Activated CD4-positive, alpha-beta T cell treated with anti-CD3 and anti-CD28 coated beads for 24 hours (primary cell): ENCODE results near the gene RIMS4.

ENCODE experiments used
- DNase-seq, 2 donors: peaks; one replicate each; pipeline ENCODE4 v3.0.0-alpha.2; 2020; ENCODE audit warnings: low read depth in 2 of 2

Gene RIMS4

DNA sequence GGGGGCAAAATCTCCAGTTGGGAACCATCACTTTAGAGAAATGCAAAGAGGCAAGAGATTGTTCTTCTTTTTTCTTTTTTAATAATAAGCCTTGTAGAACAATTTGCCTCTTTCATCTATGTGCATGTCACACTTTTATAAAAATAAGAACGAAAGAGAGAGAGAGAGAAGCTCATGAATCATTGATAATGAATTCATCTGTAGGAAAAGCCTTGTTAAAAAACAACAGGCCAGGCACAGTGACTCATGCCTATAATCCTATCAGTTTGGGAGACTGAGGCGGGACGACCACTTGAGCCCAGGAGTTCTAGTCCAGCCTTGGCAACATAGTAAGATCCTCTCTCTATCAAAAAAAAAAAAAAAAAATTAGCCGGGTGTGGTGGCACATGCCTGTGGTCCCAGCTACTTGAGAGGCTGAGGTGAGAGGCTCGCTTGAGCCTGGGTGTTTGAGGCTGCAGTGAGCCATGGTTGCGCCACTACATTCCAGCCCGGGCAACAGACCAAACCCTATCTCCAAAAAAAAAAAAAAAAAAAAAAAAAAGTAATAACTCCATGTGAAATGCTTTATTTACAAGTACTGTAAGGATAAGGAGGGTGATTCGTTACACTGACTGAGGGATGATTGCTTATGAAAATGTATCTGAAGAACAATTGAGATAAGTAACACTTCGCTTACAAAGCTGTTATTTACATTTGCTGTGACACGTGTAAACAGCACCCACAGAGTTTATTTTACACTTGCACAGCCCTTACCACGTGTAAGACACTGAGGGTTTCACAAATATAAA lies 89.2 kb downstream of the RIMS4 start:
- no peak for DNase-seq

DNA sequence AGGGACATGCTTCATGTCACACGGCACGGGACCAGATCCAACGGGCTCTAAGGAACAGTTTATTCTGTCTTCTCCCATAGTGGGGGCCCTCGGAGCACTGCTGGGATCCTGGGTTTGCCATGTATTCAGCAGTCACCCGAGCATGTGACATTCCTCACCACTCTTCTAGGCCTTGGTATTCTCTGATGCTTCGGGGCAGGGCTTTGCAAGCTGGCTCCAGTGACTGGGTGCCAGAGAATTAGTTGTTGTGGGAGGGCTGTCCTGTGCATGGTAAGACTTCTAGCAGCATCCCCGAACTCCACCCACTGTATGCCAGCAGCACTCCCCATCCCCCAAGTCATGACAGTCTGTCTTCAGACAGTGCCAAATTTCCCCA lies 89.7 kb downstream of the RIMS4 start:
- DNase-seq = no peak

DNA sequence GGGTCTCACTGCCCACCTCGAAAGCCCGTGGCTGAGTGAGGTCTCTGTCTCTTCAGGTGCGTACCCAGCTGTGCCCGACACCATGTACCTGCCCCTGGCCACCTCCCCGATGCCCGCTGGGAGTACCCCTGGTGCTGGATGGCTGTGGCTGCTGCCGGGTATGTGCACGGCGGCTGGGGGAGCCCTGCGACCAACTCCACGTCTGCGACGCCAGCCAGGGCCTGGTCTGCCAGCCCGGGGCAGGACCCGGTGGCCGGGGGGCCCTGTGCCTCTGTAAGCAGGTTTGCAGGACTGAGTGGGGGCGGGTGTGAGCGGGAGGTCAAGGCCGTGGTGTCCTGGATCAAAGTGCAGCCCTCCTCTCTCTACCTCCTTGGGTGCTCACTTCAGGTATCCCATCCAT lies 90.5 kb downstream of the RIMS4 start:
- no peak for DNase-seq

DNA sequence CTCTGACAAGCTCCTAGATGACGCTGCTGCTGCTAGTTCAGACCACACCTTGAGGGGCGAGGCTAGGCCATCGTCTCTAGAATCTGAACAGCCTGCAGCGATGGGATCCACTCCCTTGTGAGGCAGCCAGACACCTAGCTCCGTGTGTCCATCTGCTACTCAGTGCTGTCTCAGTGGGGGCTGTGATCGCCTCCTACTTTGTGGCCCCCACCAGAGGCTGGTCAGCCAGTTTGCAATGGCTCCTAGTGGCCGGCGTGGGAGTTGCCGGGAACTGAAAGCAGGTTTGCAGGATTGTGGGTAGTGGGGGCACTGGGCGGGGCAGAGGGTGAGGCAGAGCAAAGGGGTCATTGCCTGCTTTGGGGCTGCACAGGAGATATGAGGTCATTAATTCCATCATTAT lies 92.4 kb downstream of the RIMS4 start:
- DNase-seq = no peak

DNA sequence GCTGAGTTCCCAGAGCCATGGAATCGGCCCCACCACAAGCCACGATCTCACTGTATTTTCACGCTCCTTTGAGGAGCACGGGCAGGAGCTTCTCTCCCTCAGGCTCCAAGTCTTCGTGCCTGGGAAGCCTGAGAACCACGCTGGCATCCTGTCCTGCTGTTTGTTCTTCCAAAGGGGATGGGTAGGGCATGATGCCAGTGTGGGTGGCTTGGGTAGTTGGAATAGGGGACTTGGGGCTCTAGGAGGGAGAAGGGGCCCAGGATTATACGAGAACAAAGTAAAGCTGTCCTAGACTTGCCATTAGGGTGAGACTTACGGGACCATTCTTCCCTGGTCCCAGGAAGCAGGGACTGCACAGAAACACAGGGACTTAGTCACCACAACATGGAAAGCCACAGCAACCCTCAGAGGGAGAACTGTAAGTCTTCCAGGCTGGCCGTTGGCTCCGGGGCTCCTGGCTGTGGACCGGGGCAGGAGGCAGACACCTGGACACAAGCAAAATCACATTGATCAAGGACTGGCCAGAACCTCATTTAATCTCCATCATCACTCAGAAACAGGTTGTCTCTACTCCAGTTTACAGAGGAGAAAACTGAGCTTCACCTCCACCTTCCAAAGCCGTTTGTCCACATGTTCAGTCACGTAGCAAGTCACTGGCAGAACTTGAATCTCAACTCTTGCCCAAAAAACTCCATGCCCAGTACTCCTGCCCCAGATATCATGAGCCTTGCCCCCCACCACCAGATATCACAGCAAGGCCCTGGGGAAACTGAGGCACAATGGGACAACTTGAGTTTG lies 93.8 kb downstream of the RIMS4 start:
- DNase-seq = no peak

DNA sequence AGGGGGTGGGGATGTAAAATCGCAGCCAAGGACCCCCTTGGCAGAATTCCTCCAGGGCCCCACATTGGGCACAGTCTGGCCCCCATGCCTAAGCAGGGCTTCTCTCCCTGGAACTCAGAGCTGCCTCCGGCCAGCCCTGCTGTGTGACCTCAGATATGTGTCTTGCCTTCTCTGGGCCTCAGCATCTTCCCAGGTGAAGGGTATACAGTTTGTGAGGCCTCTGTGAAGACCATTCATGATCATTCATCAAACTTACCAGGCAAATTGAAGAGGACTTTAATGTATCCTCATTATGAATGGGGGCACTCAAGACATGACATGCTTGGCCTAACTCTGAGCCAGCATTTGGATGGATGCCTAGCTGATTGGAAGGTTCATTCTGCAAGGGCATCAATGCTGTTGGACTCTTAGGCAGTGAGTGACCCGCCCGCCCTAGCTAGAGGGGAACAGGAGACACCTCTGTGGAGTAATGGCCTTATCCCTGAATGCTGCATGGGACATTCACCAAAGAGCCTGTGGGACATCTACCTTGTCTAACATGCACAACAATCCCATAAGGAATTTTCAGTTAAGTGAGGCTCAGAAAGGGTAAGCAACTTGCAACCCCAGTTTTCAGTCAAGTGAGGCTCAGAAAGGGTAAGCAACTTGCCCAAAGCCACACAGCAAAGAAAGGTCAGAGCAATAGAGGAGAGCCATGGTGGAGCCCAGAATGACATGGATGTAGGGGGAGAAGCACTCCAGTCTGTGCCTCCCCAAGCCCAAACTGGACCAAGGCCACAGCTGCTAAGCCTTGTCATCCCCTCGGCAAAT lies 94.6 kb downstream of the RIMS4 start:
- no peak for DNase-seq

DNA sequence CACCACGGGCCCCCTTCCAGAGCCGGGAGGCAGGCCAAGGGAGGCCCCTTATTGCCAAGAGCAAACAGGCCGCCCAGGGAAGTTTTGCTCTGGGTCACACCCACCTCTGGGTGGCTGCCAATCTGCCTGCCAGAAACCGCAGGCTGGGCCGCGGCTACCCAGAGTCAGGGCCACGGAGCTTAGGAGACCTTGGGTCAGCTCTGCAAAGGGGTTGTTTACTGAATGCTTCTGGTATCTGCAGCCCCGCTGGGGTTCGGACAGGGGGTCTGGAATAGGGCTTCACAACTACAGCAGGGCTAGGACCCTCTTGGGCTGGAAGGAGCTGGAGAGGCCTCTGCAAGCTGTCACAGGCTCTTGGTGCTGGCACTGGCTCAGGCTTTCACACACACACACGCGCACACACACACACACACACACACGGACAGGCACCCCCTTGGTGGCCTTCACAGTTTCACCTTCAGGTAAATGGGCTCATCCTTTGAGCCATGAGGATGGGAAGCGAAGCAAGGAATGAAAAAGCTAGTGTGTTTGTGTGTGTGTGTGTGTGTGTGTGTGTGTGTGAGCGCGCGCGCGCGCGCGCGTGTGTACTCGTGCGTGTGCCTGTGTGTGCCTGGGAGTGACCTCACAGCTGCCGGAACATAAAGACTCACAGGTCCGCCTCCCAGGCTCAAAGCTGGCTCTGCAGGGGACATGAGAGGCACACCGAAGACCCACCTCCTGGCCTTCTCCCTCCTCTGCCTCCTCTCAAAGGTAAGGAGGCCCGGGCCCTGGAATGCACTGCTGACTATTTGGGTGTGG lies 95.4 kb downstream of the RIMS4 start, which contains the start of gene CCN5:
Gene CCN5, plus strand, starts transcription at position 669 of the 798 bp plus-strand sequence. Its CDS starts 22 bp downstream, at position 691.
- DNase-seq = no peak

DNA sequence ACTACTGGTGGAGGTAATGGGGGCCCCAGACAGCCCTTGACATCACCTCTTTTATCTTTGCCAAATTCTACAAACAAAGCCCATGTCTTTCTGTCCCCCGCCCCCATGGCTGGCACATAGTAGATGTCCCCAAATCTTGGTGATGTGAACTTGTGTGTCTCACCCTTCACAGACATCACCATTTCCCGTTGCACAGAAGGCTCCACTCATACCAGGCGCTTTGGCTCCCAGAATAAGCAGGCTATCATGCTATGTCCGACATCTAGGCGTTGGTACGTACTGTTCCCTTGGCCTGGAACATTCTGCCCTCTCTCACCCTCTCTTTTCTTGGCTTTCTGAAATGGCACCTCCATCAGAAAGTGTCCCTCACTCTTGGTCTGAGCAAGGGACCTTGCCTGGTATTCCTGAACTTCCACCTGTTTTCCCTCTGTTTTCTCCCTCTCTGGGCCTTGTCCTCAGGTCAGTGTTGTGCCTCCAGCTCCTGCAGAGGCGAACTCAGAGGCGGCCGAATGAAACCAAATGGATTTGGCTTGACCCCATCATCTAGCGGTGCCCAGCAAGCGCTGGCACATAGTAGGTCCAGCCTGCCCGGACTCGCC lies 96.1 kb downstream of the RIMS4 start:
- no peak for DNase-seq

DNA sequence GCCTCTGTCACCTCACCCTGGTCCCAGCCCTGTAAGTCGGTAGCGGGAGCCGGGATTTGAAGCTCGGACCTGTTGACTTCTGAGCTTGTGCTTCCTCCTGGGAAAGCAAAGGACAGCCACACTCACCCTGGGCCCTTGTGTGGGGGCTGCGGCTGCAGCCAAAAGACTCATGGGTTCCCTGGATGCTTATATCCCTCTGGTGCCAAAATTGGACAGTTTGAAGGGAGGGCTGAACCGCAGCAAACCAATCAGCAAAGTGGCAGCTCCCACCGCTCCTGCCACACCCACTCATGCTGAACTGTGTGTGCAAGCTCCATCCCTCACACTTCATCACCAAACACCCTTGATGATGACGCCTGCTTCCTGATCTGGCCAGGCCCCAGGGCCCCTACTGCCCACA lies 99.1 kb downstream of the RIMS4 start:
- no peak for DNase-seq

- DNase-seq = no peak
Measured at GRCh38 chr20:44709797-44710196, 100.5 kb downstream of the RIMS4 start.

GRCh38 chr20:44709380-44709779 lies 101.0 kb downstream of the RIMS4 start:
- DNase-seq = no peak

DNA sequence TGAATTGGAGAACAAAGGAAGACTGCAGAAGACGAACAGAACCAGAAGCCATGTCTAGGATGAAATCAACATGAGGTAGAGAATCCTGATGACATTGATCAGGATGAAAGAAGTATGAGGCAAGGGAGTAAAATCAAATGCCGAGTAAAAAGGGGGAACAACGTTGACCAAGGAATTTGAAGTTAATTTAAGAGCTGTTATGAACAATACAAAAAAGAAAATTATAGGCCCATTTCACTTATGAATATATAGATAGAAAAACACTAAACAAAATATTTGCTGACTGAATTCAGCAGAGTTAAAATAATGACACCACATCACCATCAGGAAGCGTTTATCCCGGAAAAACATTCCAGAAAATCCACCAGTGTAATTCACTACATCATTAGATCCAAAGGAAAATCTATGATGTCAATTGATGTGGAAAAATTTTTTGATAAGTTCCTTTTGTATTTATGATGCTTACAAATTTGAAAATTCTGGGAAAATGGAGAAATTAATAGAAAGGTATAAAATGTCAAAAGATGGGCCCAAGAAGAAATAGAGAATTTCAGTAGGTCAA lies 103.2 kb downstream of the RIMS4 start:
- DNase-seq = no peak

DNA sequence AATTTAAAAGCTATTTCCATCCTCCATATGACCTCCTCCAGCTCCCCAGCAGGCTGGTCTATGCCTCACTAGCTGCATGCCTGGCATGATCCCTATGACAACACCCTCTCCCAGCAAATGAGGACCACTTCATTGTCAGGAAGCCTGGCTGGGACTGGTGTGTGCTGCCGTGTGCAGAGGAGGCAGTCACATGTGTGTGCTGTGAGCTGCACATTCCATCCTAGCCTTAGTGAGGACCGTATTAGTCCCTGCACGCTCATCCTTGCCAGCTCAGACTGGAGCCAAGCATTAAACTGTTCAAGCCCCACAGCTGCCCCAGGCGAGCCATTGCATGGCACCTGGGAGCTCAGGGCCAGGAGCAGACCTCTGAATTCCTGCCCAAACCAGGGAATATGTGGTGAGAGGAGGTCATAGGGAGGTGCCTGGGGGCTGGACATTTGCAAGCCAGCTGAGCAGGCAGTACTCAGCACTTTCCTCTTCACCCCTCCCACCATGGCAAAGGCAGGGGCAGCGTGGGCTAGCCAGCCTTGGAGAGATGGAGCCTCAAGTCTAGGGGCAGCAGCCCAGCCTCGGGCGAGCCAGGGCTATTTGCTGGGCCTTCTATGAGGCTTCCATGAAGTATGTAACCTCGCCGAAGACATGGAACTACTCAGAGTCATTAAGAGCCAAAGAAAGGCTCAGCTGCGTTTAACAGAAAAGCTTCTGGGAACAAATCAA lies 103.9 kb downstream of the RIMS4 start:
- no peak for DNase-seq

- DNase-seq = no peak
Measured at GRCh38 chr20:44705364-44706094, 104.8 kb downstream of the RIMS4 start.

DNA sequence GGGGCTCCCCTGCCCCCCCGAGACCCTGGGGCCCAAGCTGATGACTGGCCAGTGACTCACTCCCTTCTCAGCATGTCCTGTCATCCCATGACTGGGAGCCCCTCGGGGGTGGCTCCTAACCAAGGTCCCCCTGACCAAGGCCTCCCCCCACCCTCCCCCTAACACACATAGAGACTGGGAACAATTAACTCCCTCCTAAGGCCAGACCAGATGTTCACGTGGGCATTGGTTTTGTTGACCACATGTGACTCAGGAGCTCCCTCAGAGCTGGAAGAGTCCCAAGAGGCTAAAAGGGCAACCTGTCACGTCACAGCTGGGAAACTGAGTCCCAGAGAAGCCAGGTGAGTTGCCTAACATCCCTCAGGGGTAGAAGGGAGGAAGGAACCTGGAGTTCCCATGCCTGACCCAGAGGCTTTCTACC lies 105.8 kb downstream of the RIMS4 start:
- DNase-seq = no peak

- no peak for DNase-seq
Measured at GRCh38 chr20:44703956-44704488, 106.3 kb downstream of the RIMS4 start.

- no peak for DNase-seq
Measured at GRCh38 chr20:44703183-44703925, 107.0 kb downstream of the RIMS4 start.

DNA sequence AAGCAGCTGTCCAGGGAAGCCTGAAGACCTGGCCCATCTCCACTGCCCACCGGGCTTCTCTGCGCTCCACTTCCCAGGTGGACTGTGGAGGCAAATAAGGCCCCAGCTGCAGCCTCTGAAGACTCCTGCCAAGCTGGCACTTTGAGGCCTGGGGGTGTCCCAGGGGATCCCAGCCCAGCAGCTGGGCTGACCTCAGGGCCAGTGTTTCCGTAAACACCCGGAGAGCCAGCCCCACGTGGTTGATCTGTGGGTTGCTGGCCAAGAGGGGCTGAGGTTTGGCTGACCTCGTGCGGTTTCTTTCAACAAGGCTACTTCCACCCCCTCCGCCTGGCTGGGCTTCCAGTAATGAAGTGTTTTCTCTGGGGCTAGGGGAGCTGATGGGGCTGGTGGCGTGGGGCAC lies 107.6 kb downstream of the RIMS4 start:
- no peak for DNase-seq
